GM19193 (cell line): ENCODE data around the gene ARMC10.

Experiments
- POLR2A ChIP-seq: IDR thresholded peaks from 4 replicates; pipeline ENCODE4 v1.6.1; 2011; ENCODE audit not compliant: insufficient read depth, insufficient read length; ENCODE audit errors: extremely low read depth

ARMC10 gene

DNA sequence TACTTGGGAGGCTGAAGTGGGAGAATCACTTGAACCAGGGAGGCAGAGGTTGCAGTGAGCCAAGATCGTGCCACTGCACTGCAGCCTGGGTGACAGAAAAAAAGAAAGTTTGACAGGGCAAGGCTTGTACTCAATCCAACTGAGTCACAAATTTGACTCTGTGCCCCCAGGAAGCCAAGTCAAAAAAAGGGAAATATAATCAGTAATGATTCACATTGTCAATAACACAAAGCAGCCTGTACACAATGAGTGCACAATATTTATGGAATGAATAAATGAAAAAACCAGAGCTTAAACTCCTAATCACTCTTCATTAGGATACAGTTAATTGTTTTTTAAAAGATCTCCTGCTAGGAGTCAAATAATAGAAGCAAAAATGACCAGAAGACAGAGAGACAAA, 67.6 kb downstream of the ARMC10 start:
- TF ChIP-seq POLR2A: no peak

- no peak for TF ChIP-seq POLR2A
Measured at GRCh38 chr7:103143868-103144267, 68.9 kb downstream of the ARMC10 start.

DNA sequence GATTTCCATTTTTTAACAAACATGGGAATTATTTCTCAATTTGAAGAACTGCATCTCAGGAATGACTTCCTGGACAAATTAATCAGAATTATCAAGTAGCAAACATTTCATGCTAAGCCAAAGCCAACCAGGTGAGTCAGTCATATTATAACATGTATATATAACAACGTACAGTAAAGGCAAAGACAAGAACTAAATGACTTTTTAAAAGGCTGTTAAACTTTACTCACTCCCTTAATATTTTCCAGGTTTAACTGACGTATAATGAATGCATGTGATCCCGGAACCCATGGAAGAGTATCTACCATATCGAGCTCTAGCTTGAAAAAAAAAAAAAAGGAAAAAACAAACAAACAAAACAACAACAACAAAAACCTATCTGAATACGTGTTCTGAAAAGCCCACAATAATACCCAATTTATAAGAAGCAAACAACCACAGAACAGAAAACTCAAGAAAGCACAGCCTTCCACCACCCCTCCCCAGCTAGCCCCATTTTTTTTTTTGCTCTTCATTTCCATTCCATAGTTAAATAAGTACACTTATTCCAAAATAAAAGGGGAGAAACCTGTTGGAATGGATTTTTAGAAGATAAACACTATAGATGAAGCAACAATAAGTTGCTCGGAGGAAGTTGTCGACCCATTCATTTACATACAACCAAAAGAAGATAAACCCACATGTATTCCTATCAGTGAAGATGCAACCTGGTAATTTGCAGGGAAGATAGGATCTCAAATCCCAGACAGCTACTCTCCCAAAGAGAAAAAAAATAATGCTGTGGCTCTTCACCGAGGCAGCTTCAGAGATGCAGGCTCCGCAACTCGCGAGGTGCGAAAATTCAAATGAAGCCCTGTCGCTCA, 73.4 kb downstream of the ARMC10 start:
- no peak for TF ChIP-seq POLR2A
